GM19025 (cell line): Measurements from ENCODE around the gene SPDYE18.
"Not testable (repeated sequence)": the region's sequence is repeated elsewhere in the genome, so short reads cannot be mapped to it uniquely, and the experiment has no call there.

Experiments
- ATAC-seq: cut with Tn5 transposase; IDR thresholded peaks from one replicate; pipeline ENCODE4 v1.9.1; 2021; ENCODE audit warnings: mild to moderate bottlenecking, low read depth, moderate library complexity; ENCODE audit not compliant: unreplicated experiment

Gene SPDYE18

DNA sequence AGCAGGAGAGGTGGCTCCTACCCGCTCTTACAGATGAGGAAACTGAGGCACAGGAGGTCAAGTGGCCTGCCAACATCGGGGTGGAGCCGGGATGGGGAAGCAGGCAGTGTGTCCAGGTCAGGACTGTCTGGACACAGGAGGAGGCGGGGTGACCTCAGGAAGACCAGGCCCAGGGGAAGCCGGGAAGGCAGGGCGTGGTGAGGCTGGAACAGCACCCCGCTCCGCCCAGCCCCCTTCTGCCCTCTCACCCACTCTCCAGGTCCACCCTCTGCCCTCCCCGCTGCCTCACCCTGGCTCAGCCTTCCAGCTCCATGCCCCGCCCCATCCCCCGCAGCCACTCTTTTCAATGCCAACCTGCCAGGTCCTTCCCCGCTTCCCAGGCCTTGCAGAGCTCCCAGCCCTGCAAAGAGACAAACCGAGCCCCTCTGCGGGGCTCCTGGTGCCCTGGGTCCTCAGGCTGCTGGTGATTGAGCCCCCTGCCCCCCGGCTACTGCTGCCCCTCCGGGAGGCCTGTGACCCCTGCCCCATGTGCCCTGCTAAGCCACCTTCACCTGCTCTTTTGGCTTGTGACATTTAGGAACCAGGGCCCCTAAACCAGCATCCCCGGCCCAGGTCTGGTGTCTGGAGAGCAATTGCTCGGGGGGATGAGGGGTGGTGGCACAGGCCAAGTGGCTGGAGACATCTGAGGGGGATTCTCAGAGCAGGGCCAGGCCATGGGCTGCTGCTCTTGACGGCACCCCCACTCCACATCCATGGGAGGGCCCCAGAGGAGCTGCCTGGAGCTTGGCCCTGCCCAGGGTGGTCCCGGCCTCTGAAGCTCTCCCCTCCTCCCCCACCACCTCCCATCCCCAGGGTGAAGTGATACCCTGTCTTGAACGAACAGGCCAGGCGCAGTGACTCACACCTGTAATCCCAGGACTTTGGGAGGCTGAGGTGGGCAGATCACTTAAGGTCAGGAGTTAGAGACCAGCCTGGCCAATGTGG lies 55.9 kb downstream of the SPDYE18 start:
- not testable (repeated sequence) for ATAC-seq

DNA sequence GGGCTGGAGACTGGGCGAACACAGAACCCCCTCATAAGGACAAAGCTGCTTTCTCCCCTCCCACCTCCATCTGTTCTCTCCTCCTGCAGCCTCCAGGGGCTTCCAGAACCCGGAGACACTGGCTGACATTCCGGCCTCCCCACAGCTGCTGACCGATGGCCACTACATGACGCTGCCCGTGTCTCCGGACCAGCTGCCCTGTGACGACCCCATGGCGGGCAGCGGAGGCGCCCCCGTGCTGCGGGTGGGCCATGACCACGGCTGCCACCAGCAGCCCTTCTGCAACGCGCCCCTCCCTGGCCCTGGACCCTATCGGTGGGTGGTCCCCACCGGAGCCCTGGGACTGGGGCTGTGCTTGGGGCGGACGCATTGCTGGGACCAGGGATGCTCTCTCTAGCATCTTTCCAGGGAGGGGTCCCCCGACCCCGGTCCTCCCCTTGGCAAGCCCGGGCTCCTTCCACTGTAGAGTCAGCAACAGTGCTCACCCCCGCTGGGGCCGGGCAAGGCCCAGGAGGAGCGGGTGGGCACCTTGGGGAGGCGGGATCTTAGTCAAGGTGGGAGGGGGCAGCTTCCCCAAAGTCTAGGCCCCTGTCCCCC lies 56.8 kb downstream of the SPDYE18 start:
- ATAC-seq = not testable (repeated sequence)

DNA sequence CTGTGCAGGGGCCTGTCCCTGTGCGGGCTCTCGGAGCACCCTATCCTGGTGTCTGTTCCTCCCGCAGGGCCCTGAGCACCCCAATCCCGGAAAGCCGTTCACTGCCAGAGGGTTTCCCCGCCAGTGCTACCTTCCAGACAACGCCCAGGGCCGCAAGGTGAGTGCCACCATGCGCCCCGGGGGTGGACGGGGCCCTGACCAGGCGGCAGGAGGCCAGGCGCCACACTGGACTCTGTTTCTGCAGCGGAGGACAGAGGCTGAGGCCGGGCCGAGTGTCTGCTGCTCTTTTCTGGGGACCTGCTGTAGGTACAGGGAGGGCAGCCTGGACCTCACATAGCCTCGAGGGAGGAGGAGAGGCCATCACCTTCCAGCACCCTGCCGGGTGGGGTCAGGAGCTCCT lies 58.2 kb downstream of the SPDYE18 start:
- not testable (repeated sequence) for ATAC-seq

DNA sequence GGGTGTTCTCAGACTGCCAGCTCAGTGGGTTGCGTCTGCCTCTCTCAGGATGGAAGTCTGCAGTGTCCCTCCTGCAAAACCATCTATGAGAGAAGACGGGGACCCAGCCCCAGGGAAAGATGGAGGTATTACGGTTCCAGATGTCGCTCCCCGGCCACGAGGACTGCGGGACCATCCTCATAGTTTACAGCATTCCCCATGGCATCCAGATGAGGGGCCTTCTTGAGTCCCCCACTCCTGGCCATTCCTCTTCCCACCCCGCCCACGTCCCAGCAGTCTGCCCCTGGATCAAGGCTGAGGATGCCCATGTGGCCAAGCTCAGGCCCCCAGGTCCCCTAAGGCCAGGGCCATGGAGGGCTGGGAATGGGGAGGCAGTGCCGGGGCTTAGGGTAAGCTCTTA lies 59.1 kb downstream of the SPDYE18 start:
- not testable (repeated sequence) for ATAC-seq

DNA sequence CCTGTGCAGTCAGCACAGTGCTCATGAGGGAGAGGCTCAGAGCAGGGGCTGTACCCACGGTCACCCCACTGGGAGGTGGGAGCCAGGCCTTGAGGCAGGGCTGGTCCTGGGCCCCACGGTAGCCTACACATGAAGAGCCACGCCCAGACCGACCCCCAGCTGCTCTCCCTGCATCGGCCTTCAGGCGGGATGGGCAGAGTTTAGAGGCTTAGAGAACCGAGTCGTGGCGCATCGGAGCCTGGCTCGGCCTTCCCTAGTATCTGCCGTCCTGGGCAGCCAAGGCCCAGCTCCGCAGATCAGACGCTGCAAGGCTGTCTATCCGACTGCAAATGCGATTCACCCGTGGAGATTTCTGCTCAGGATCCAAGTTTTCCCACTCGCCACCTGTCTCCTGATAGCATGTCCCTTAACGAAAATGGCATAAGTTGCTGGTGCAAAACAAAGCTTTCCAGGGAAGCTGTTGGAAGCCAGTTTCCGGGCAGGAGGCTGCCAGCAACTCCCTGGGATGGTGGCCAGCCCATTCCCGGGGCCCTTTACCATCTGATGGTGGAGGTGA lies 59.6 kb downstream of the SPDYE18 start:
- ATAC-seq = not testable (repeated sequence)

DNA sequence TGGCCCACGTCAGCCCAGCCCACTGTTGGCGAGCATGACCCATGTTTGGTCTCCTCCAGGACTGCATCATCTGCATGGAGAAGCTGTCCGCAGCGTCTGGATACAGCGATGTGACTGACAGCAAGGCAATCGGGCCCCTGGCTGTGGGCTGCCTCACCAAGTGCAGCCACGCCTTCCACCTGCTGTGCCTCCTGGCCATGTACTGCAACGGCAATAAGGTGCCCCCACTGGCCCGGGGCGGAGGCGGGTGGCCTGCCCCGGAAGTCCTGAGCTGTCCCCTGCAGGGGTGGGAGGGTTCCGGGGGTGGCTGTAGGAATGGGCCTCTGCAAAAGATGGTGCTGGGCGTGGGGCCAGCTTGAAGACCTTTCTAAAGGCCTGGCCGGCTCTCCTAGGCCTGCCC lies 60.3 kb downstream of the SPDYE18 start:
- not testable (repeated sequence) for ATAC-seq
